CD4-positive, alpha-beta T cell treated with Interferon alpha-2 for 1 hour (primary cell): ENCODE data around the gene MYH9.
A peak's percentile ranks its signal among the peaks of the same experiment; 100 is the strongest.
"Not testable (repeated sequence)": the region's sequence is repeated elsewhere in the genome, so short reads cannot be mapped to it uniquely, and the experiment has no call there.

ENCODE experiments used
- DNase-seq, 2 donors: peaks; one replicate each; pipeline ENCODE4 v3.0.0-alpha.2; 2020 to 2022

MYH9 gene

DNA sequence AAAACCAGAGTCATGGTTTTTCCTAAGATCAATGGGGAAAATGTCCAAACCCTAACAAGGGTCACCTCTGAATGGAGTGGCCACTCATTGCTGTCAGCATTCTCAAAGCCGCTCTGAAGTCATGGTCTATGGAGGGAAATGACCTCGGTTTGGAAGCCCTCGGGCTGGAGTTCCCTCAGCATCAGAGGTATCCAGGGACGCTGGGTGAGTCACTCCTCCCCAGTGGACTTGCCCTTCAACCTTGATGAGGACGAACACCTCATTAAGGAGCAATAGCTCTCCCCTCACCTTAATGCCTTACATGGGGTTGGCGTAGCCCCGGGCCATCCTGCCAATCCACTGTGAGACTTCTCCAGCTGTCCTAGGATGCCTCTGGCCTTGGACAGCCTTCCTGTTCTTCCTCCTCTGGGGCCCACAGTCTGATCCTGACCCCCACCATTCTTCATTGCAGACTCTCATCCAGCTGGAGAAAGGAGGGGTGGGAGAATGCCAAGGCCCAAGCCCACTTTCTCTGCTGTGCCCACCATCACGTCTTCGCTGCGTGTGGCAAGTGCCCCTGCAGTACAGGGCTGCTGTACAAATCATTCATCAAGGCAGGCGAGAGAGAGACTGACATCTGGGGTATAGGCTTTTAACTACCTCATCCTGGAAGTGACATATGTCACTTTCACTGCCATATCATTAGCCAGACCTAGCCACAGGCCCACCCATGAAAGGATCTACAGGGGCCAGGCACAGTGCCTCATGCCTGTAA is 25.4 kb upstream of the MYH9 start:
- no peak for DNase-seq

DNA sequence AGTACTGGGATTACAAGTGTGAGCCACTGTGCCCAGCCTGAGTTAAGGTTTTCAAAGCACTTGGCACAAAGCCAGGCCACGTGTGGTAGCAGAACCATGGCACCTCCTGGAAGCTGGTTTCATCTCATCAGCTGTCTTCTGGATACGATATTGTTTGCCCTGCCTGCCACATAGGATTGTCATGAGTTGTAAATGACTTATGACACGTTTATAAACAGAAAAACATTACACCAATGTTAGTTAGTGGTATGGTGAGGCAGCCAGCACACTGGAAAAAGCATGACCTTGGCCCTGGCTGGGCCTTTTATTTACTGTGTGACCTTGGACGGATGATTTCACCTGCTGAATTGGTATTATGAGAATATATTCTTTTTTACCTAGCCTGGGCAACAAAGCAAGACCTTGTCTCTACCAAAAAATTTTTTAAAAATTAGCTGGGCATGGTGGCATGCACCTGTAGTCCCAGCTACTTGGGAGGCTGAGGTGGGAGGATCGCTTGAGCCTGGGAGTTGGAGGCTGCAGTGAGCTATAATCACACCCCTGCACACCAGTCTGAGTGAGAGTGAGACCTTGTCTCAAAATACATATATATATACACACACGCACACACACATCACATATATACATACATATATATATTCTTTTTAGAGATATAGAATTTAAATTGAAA is 24.0 kb upstream of the MYH9 start:
- DNase-seq, result peak in 1 of 2 donors; percentile 52

- peak; percentile 76 to 81 for DNase-seq
These were observed 22.4 kb upstream of the MYH9 start for GRCh38 chr22:36409911-36410756.

DNA sequence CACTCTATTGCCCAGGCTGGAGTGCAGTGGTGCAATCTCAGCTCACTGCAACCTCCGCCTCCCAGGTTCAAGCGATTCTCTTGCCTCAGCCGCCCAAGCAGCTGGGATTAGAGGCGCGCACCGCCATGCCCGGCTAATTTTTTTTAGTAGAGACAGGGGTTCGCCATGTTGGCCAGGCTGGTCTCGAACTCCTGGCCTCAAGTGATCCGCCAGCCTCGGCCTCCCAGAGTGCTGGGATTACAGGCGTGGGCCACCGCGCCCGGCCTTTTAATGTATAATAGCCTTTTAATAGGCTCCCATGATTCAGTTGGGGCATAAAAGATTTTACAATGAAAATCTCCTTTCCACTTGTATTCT is 21.8 kb upstream of the MYH9 start:
- not testable (repeated sequence) for DNase-seq

- no peak for DNase-seq
These were observed 21.3 kb upstream of the MYH9 start for GRCh38 chr22:36409056-36409455.

DNA sequence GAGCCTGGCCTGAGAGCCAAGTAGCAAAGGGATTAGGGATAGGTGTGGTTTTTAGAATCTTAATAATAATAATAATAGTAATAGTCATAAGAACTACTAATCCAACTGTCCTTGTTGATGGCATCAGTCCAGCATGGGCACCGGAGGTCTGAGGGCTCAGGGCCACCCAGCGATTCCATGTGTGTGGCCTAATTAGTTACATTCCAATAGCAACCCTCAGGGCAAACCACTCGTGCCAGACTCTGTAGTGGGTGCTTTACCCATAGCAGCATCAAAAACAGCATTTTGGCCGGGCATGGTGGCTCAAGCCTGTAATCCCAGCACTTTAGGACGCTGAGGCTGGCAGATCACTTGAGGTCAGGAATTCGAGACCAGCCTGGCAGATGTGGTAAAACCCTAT is 19.0 kb upstream of the MYH9 start:
- DNase-seq, result no peak

DNA sequence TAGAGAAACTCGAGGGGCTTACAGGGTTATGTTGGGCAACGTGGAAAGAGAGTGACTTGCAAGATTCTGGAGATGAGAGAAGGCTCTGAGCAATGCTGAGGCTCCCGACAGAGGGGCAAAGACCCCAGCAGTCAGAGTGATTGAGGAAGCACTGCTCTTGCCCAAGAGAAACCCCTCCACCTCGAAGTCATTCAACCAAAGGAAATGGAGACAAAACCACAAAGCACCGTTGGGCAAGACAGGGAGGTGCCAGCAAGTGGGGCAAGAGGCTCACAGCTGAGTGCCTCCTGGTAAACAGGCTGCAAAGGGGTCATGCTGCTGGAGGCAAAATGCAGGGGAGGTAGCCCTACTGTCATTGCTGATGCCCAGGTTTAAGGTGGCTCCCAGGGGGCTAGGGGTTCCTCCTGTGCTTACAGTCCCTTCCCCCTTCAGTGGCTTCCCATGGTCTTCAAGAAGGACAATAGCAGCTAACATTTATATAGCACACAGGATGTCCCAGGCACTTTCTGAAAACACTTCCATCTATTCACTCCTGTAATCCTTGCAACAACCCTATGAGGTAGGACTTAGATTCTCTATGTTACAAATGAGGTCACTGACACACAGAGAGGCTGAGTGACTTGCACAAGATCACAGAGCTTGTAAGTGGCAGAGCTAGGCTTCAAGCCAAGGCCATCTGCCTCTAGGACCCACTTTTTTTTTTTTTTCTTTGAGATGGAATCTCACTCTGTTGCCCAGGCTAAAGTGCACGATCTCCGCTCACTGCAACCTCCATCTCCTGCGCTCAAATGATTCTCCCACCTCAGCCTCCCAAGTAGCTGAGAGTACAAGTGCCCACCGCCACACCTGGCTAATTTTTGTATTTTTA is 18.1 kb upstream of the MYH9 start:
- peak; percentile 75 to 77 for DNase-seq

DNA sequence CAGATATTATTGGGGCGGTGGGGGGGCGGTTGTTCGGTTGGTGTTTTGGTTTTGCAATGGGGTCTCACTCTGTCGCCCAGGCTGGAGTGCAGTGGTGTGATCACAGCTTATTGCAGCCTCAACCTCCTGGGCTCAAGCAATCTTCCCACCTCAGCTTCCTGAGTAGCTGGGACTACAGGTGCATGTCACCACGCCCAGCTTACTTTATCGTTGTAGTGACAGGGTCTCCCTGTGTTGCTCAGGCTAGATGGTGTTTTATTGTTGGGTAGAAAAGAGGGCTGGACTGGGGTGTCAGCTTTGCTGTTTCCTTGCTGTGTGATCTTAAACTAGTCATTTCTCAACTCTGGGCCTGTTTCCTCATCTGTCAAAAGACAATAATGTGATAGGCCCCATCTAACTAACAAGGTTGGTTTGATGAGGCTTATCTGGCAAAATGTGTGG is 17.5 kb upstream of the MYH9 start:
- DNase-seq, result peak in 1 of 2 donors; percentile 55

DNA sequence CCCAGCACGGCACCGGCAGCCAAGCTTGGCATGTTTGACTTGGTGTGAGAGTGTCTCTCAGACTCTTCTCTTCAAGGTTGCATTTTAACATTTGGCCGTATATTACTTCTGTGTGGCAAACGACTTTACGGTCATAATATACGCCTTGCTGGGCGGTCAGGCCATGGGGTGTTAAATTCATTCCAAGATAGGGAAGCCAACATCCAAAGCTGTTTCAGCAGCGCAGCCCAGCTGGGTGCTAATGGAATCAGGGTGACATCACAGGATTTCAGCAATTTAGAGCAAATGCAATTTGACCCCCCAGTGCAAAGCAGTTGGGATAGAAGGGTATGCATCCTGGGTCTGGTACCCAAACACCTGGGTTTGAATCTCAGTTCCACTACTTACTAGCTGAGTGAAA is 16.7 kb upstream of the MYH9 start:
- no peak for DNase-seq

DNA sequence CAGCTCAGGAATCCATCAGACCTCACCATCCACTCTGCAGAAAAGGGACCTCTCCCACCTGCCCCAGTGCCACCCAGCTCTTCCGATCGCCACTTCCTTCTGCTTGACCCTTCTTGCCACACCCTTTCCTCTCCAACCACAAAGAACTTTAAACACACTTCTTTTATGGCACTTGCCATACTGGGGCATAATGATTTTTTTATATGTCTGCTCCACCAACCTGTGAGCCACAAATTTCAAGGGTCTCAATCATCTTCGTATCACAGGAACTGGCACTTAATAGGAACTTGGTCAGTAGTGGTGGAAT is 11.7 kb upstream of the MYH9 start:
- DNase-seq, result no peak

DNA sequence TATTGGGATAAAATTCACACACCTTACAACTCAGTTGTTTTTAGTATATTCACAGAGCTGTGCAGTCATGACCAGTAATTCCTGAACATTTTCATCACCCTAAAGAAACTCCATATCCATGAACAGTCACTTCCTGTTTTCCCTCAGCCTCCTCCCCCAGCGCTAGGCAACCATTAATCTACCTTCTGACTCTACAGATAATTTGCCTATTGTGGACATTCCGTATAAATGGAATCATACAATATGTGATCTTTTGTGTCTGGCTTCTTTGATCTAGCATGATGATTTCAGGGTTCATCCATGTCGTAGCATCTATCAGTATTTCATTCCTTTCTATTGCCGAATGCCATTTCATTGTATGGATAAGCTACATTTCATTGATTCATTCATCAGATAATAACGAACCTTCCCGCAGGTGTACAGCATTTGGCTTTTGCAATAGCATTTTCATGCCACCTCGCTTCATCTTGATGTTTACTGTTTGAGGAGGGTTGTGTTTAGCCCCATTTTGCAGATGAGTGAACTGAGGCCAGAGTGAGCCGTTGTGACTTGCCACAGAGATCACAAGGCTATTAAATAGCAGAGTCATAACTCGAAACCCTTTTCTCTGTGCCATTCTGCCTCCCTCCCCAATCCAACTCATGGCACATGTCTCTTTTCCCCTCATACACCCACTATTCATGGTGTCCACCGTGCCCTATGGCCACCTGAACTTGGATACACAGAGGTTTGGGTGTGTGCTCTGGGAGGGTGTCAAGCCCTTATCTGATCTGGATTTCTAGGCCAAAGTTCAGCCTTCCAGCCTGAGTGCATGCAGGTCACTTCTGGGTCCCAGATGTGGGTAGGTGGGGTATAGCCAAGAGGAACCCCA is 11.1 kb upstream of the MYH9 start:
- DNase-seq, result no peak

DNA sequence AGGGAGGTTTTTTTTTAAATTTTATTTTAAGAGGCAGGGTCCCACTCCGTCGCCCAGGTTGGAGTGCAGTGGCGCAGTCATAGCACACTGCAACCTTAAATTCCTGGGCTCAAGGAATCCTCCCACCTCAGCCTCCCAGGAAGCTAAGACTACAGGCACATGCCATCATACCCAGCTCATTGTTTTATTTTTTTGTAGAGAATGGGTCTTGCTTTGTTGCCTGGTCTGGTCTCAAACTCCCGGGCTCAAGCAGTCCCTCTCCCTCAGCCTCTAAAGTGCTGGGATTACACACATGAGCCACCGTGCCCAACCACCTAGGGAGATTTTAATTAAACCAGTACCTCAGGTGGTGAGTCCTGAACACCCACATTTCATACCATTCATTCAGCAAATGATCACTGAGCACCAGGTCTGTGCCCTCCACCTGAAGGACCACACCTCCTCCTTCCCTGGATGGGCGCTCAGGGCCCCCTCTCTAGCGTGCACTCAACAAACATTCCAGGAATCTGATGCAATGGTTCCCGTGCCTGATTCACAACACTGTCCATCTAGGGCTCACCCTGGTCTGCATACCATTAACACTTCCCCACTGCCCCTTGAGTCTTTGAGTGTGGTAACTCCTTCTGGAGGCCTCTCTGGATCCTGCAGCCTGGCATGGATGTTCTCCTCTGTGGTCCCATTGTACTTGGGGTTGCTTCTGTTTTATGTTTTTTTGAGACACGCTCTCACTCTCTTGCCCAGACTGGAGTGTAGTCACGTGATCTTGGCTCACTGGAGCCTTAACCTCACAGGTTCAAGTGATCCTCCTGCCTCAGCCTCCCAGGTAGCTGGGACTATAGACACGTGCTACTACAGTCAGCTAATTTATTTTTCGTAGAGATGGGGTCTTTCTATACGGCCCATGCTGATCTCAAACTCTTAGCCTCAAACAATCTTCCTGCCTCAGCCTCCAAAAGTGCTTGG is 9.6 kb upstream of the MYH9 start:
- DNase-seq, result no peak

DNA sequence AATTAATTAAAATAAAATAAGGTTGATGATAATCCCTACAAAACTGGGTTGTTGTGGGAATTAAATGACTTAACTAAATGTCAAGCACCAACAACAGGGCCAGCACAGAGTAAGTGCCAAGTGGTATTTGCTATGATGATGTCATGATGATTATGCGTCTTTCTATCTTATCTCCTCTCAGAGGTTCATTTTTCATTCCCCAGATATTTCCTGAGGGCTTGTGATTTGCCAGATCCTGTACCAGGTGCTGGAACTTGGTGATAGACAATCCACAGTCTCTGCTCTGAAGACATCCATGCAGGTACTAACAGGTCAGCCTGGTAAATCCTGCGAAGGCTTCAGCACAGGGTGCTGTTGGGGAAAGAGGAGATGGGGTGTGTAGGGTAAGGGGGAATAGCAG is 8.1 kb upstream of the MYH9 start:
- no peak for DNase-seq

GRCh38 chr22:36395055-36395849 is 7.5 kb upstream of the MYH9 start:
- no peak for DNase-seq

DNA sequence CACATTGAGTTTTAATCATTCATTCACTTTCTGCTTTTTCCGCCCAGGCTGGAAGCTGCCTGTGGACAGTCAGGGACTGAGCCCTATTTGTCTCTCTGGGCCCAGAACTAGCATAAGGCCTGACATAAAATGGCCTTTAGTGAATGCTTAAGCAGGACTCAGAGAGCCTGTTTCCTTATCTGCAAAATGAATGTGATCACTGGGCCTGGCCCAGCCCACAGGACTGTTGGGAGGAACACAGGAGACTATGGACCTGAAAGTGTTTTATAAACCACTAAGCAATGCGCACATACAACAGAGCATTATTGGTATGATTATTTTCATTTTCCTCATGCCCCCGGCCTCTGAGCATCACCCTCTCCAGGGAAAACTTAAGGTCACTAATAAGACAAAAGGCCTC is 3.9 kb upstream of the MYH9 start:
- DNase-seq, result no peak

- DNase-seq, result not testable (repeated sequence)
These were observed 1.4 kb upstream of the MYH9 start for GRCh38 chr22:36389122-36389521.

DNA sequence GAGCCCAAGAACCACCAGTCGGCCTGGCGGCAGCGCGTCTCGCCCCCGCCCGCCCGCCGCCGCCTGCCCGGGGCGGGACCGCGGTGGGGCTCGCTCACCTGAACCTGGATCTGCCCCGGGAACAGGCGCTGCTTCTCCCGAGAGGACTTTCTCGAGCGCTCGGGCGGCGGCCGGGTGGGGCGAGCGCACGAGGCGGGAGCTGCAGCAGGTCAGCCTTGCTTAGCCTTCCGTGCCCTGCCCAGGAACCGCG is 133 bp downstream of the MYH9 start:
- DNase-seq, result no peak

DNA sequence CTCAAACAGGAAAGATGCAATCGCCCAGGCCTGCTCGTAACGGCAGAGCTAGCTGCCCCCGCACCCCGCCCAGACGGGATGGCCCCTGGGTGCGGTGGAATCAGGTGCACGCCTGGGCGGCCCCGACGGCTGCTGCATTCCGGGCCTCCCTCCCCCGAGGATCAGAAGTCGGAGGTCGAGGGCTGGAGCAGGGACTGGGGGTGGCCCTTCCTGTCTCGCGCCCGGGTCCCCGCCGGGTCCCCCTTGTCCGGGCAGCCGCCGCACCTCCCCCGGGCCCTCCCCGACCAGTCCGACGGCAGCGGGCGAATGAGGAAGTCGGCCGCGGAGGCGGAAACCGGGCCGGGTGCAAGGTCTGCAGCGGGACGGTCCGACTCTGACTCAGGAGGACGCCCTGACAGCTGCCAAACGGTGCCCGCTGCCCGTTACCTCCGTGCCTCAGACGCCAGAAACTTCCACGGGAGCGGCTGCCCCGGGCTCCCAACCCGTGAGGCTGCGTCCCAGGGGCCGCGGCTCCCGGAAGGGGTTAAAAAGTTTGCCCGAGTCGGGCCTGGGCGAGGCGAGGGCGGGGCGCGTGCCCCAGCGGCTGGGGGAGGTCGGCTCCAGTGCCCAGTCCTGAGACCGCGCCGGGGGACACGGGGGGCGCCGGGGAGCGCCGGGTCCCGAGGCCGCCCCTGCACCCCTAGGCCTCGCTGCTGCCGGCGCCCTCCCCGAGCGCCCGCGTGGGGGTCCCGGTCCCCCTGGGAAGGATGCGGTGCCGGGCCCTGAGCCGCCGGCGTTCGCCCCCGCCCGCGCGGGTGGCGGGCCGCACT is 663 bp downstream of the MYH9 start:
- peak; percentile 54 to 58 for DNase-seq

- peak; percentile 46 to 61 for DNase-seq
These were observed 1.3 kb downstream of the MYH9 start for GRCh38 chr22:36386351-36386899.
